Panc1 (cell line): Measurements from ENCODE around the gene UNC93A.
A peak's percentile ranks its signal among the peaks of the same experiment; 100 is the strongest.
"Not testable (repeated sequence)": the region's sequence is repeated elsewhere in the genome, so short reads cannot be mapped to it uniquely, and the experiment has no call there.

Source experiments
- CTCF ChIP-seq: fragments of 450-650 bp; IDR thresholded peaks from 2 replicates; pipeline ENCODE4 v1.5.1; 2017; ENCODE audit warnings: mild to moderate bottlenecking
- POLR2AphosphoS5 ChIP-seq: IDR thresholded peaks from 2 replicates; pipeline ENCODE4 v1.6.1; 2012; ENCODE audit warnings: mild to moderate bottlenecking, low read depth, low read length, moderate library complexity
- SIN3A ChIP-seq: IDR thresholded peaks from 2 replicates; pipeline ENCODE4 v1.6.1; 2012; ENCODE audit warnings: low read depth, mild to moderate bottlenecking, low read length, moderate library complexity, borderline replicate concordance; ENCODE audit not compliant: insufficient read depth

GRCh38 chr6:167288591-167289225 is 2.4 kb upstream of the UNC93A start:
- TF ChIP-seq CTCF, result peak; percentile 83
- TF ChIP-seq POLR2AphosphoS5, SIN3A: not testable (repeated sequence)
